Calu3 (cell line): Measurements from ENCODE around the gene UBR3. TPM values are rescaled to one million over a fixed set of nuclear protein-coding genes. Genes with fewer than 3 reads are reported as not detected.

Source experiments
- BruUV-seq: library from RNA; stranded (reverse); fragments of 400-500 nt; replicated peaks from 2 replicates; lab custom pipeline; 2021; lab: Mats Ljungman, UMichigan
- CTCF ChIA-PET: fragments of 300-600 bp; sonication (Branson Sonifier 250); formaldehyde crosslinking; loops from one replicate; lab custom pipeline; 2022; ENCODE audit warnings: antibody characterized with exemption; lab: Charles Lee
- DNase-seq: peaks from one replicate; pipeline ENCODE4 v3.0.0; 2022
- H3K27ac Mint-ChIP-seq: one replicate; pipeline ENCODE4 v1.8.0; 2022; ENCODE audit warnings: mixed read lengths; ENCODE audit not compliant: unreplicated experiment
- H3K27me3 Mint-ChIP-seq: one replicate; pipeline ENCODE4 v1.8.0; 2022; ENCODE audit warnings: mixed read lengths; ENCODE audit not compliant: unreplicated experiment
- H3K36me3 Mint-ChIP-seq: one replicate; pipeline ENCODE4 v1.8.0; 2022; ENCODE audit warnings: mild to moderate bottlenecking, moderate library complexity, mixed read lengths; ENCODE audit not compliant: insufficient read depth, unreplicated experiment
- H3K4me1 Mint-ChIP-seq: one replicate; pipeline ENCODE4 v1.8.0; 2022; ENCODE audit warnings: mild to moderate bottlenecking, low read depth, mixed read lengths; ENCODE audit not compliant: unreplicated experiment
- H3K4me3 Mint-ChIP-seq: one replicate; pipeline ENCODE4 v1.8.0; 2022; ENCODE audit warnings: mild to moderate bottlenecking, low read depth, moderate library complexity, mixed read lengths; ENCODE audit not compliant: unreplicated experiment
- H3K9me3 Mint-ChIP-seq: one replicate; pipeline ENCODE4 v1.8.0; 2022; ENCODE audit warnings: low read depth, mixed read lengths; ENCODE audit not compliant: unreplicated experiment
- CTCF ChIP-seq: fragments of 200-600 bp; IDR thresholded peaks from one replicate; pipeline ENCODE4 v1.8.0; 2022; ENCODE audit warnings: antibody characterized with exemption; ENCODE audit not compliant: unreplicated experiment
- intact Hi-C: fragments of 100-400 bp; cut with micrococcal nuclease; formaldehyde crosslinking; loops from one replicate; pipeline ENCODE4 v1.10.0; 2022; ENCODE audit not compliant: unreplicated experiment
- total RNA-seq: library from RNA; stranded (reverse); gene quantifications from 2 replicates; pipeline ENCODE4 v1.2.3, GENCODE V29; 2022

The UBR3 gene
- total RNA-seq, 1 experiment from 2014 or later: 33.1 TPM

- TF ChIP-seq CTCF: no peak
- Mint-ChIP-seq H3K27me3 (no peaks in the 10 kb centered on the region), H3K4me1 (no peaks in the 10 kb centered on the region), H3K4me3 (no peak overlapping the region), H3K36me3 (no peaks in the 10 kb centered on the region), H3K27ac (no peak overlapping the region), H3K9me3 (no peaks in the 10 kb centered on the region)
- CTCF ChIA-PET: no interaction called here
- no peak for DNase-seq
- BruUV-seq: no TSS peak
- intact Hi-C loops: no loop called here
These were observed 220.2 kb downstream of the UBR3 start for GRCh38 chr2:170047331-170048065.

GRCh38 chr2:170052151-170052550 lies 224.9 kb downstream of the UBR3 start:
- H3K4me1 Mint-ChIP-seq: no peaks in the 10 kb centered on the region
- TF ChIP-seq CTCF: no peak
- CTCF ChIA-PET: no interaction called here
- no peak for DNase-seq
- H3K4me3 Mint-ChIP-seq: no peak overlapping the region
- no peaks in the 10 kb centered on the region for H3K27me3 Mint-ChIP-seq
- no peaks in the 10 kb centered on the region for H3K9me3 Mint-ChIP-seq
- peaks cover 9% of the 10 kb centered on the region for H3K36me3 Mint-ChIP-seq
- no peak overlapping the region for H3K27ac Mint-ChIP-seq
- BruUV-seq: no TSS peak
- intact Hi-C loops: no loop called here

- no peak for TF ChIP-seq CTCF
- intact Hi-C loops: no loop called here
- Mint-ChIP-seq H3K4me1 (no peaks in the 10 kb centered on the region), H3K27ac (no peak overlapping the region), H3K4me3 (no peak overlapping the region), H3K27me3 (no peaks in the 10 kb centered on the region), H3K9me3 (no peaks in the 10 kb centered on the region), H3K36me3 (peaks cover 9% of the 10 kb centered on the region)
- BruUV-seq: no TSS peak
- DNase-seq: no peak
- CTCF ChIA-PET: no interaction called here
These were observed 227.7 kb downstream of the UBR3 start for GRCh38 chr2:170054997-170055396.

GRCh38 chr2:170056900-170057299 lies 229.6 kb downstream of the UBR3 start:
- CTCF ChIA-PET: no interaction called here
- BruUV-seq: no TSS peak
- no peak overlapping the region for H3K4me3 Mint-ChIP-seq
- TF ChIP-seq CTCF: no peak
- H3K27me3 Mint-ChIP-seq: no peaks in the 10 kb centered on the region
- no peak overlapping the region for H3K27ac Mint-ChIP-seq
- intact Hi-C loops: no loop called here
- DNase-seq: no peak
- no peaks in the 10 kb centered on the region for H3K4me1 Mint-ChIP-seq
- H3K9me3 Mint-ChIP-seq: no peaks in the 10 kb centered on the region
- peaks cover 9% of the 10 kb centered on the region for H3K36me3 Mint-ChIP-seq
